HCT116 (cell line): ENCODE measurements around the gene ZC3H12C. TPM values are rescaled to one million over a fixed set of nuclear protein-coding genes. Genes with fewer than 3 reads are reported as not detected.

ENCODE experiments used
- ATAC-seq: fragments of 200-7000 bp; cut with Tn5 transposase; 2 replicates; pipeline ENCODE4 v1.9.1; 2020; ENCODE audit warnings: mild to moderate bottlenecking, moderate library complexity
- BruUV-seq: library from RNA; stranded (reverse); fragments of 400-500 nt; replicated peaks from 2 replicates; lab custom pipeline; 2021; lab: Mats Ljungman, UMichigan
- CTCF ChIA-PET: fragments of 300-600 bp; sonication (Branson Sonifier 250); formaldehyde crosslinking; loops from one replicate; lab custom pipeline; 2021; ENCODE audit warnings: antibody characterized with exemption; lab: Charles Lee
- POLR2A ChIA-PET: fragments of 300-600, 350-600 bp; sonication (Branson Sonifier 250); formaldehyde crosslinking; loops from one replicate; lab custom pipeline; 2021; ENCODE audit warnings: antibody characterized with exemption; lab: Charles Lee
- RAD21 ChIA-PET, 2 experiments: fragments of 300-600 bp; sonication (Branson Sonifier 250); formaldehyde crosslinking; loops; one replicate each; lab custom pipeline; 2023; ENCODE audit warnings: low total read pairs in 2 of 2; ENCODE audit not compliant: uncharacterized antibody in 2 of 2, unreplicated experiment in 2 of 2, low non-redundant PET in 1 of 2; lab: Charles Lee
- DNase-seq: peaks from one replicate; pipeline ENCODE4 v3.0.0-alpha.2; 2010; ENCODE audit warnings: low read depth, low spot score
- H2AFZ ChIP-seq: fragments of 200-600 bp; shearing (Covaris generic), sonication (generic); 2 replicates; pipeline ENCODE4 v1.6.1; 2017; ENCODE audit warnings: low read depth, mixed run types, mixed read lengths, antibody characterized with exemption, low read length; ENCODE audit not compliant: poor library complexity, severe bottlenecking
- H3K27ac ChIP-seq: 2 replicates; pipeline ENCODE4 v1.5.1; 2012; ENCODE audit warnings: low read depth, low read length
- H3K27me3 ChIP-seq: fragments of 200-600 bp; sonication (generic); 2 replicates; pipeline ENCODE4 v1.6.1; 2016; ENCODE audit warnings: mixed run types, low read length, mixed read lengths; ENCODE audit not compliant: insufficient read depth
- H3K36me3 ChIP-seq, 2 experiments: fragments of 200-500 bp in 1 of 2; fragments of 200-600 bp in 1 of 2; sonication (Bioruptor generic) in 1 of 2; sonication (generic) in 1 of 2; 2 replicates each; pipeline versions ENCODE4 v1.5.1 to v1.6.1; 2014 to 2016; ENCODE audit warnings: low read length in 2 of 2, inconsistent platforms in 1 of 2, mixed read lengths in 1 of 2, mixed run types in 1 of 2; ENCODE audit not compliant: insufficient read depth in 2 of 2, control insufficient read depth in 1 of 2
- H3K4me1 ChIP-seq, 2 experiments: fragments of 200-600 bp in 1 of 2; sonication (generic) in 1 of 2; 2 replicates each; pipeline versions ENCODE4 v1.5.1 to v1.6.1; 2012 to 2017; ENCODE audit warnings: low read length in 2 of 2, inconsistent platforms in 1 of 2, mild to moderate bottlenecking in 1 of 2, mixed read lengths in 1 of 2, mixed run types in 1 of 2, moderate library complexity in 1 of 2; ENCODE audit not compliant: insufficient read depth in 2 of 2, control insufficient read depth in 1 of 2
- H3K4me2 ChIP-seq: fragments of 200-600 bp; sonication (generic); 2 replicates; pipeline ENCODE4 v1.6.1; 2017; ENCODE audit warnings: mixed run types, low read length, mixed read lengths
- H3K4me3 ChIP-seq, 2 experiments: fragments of 200-600 bp in 1 of 2; sonication (generic) in 1 of 2; replicated peaks in 1 of 2; 2 replicates each; pipeline ENCODE4 v1.5.1; 2011 to 2016; ENCODE audit warnings: low read length in 2 of 2, control low read depth in 1 of 2, low read depth in 1 of 2, mild to moderate bottlenecking in 1 of 2, mixed read lengths in 1 of 2, mixed run types in 1 of 2
- H3K79me2 ChIP-seq: fragments of 200-600 bp; sonication (generic); 2 replicates; pipeline ENCODE4 v1.6.1; 2017; ENCODE audit warnings: mild to moderate bottlenecking, mixed run types, low read length, moderate library complexity, mixed read lengths; ENCODE audit not compliant: insufficient read depth
- H3K9ac ChIP-seq: fragments of 200-600 bp; sonication (generic); 2 replicates; pipeline ENCODE4 v1.6.1; 2016; ENCODE audit warnings: low read length, mixed read lengths
- H3K9me2 ChIP-seq: fragments of 200-600 bp; sonication (generic), shearing (Covaris generic); 2 replicates; pipeline ENCODE4 v1.6.1; 2017; ENCODE audit warnings: mixed run types, mild to moderate bottlenecking, moderate library complexity; ENCODE audit not compliant: insufficient read depth
- H3K9me3 ChIP-seq, 2 experiments: fragments of 200-500 bp in 1 of 2; fragments of 200-600 bp in 1 of 2; sonication (Bioruptor generic) in 1 of 2; sonication (generic) in 1 of 2; 2 replicates each; pipeline ENCODE4 v1.6.1; 2014 to 2017; ENCODE audit warnings: low read length in 2 of 2, mixed read lengths in 2 of 2, inconsistent platforms in 1 of 2, low read depth in 1 of 2, mild to moderate bottlenecking in 1 of 2, mixed run types in 1 of 2, moderate library complexity in 1 of 2; ENCODE audit not compliant: control insufficient read depth in 1 of 2, insufficient read depth in 1 of 2
- H4K20me1 ChIP-seq: fragments of 200-600 bp; sonication (generic), shearing (Covaris generic); 2 replicates; pipeline ENCODE4 v1.6.1; 2017; ENCODE audit warnings: mixed run types, mild to moderate bottlenecking, moderate library complexity; ENCODE audit not compliant: insufficient read depth
- CTCF ChIP-seq, 3 experiments: fragments of 200-600 bp in 1 of 3; sonication (generic) in 1 of 3; IDR thresholded peaks in 2 of 3; conservative IDR thresholded peaks in 1 of 3; 2 replicates each; pipeline ENCODE4 v1.5.1; 2012 to 2017; ENCODE audit warnings: low read depth in 2 of 3, low read length in 2 of 3, antibody characterized with exemption in 1 of 3, borderline replicate concordance in 1 of 3, control low read depth in 1 of 3, mild to moderate bottlenecking in 1 of 3, mixed read lengths in 1 of 3, mixed run types in 1 of 3, moderate library complexity in 1 of 3; ENCODE audit not compliant: insufficient read depth in 1 of 3
- SRF ChIP-seq: IDR thresholded peaks from 2 replicates; pipeline ENCODE4 v1.6.1; 2012; ENCODE audit warnings: low read depth
- ZBTB33 ChIP-seq: IDR thresholded peaks from 2 replicates; pipeline ENCODE4 v1.6.1; 2011; ENCODE audit warnings: mild to moderate bottlenecking, low read length, moderate library complexity; ENCODE audit not compliant: insufficient replicate concordance; ENCODE audit errors: extremely low read depth
- intact Hi-C: fragments of 100-400 bp; cut with micrococcal nuclease; formaldehyde crosslinking; loops from 2 replicates; pipeline ENCODE4 v1.10.0; 2022
- total RNA-seq: library from RNA; stranded (reverse); gene quantifications from one replicate; pipeline ENCODE4 v1.2.1, GENCODE V29; 2021; ENCODE audit not compliant: unreplicated experiment

The ZC3H12C gene
- total RNA-seq, 1 experiment from 2014 or later: 10.2 TPM

- CTCF ChIA-PET: interaction anchor here (1.5 to 4.6 kb wide), 2 partner anchors 178 to 234 kb away, joined by 4 to 42 read pairs; no protein-coding TSS in a partner anchor
- H3K9me3 ChIP-seq: no peaks in the 10 kb centered on the region
- no peak overlapping the region for H3K4me2 ChIP-seq
- H3K4me3 ChIP-seq: no peak overlapping the region
- H3K79me2 ChIP-seq: no peaks in the 10 kb centered on the region
- RAD21 ChIA-PET: no interaction called here
- intact Hi-C loops: loop anchor here (10.0 kb wide), 1 partner anchor 1235 kb away; no protein-coding TSS in a partner anchor
- ATAC-seq (no peak), DNase-seq (no peak)
- H3K27me3 ChIP-seq: no peaks in the 10 kb centered on the region
- no peaks in the 10 kb centered on the region for H3K36me3 ChIP-seq
- no TSS peak for BruUV-seq
- 0 out of 2 replicates have a peak, but pooled peaks cover 3% of the 10 kb centered on the region for H4K20me1 ChIP-seq
- no peak overlapping the region for H3K9ac ChIP-seq
- no peaks in the 10 kb centered on the region for H3K9me2 ChIP-seq
- POLR2A ChIA-PET: no interaction called here
- TF ChIP-seq CTCF (IDR thresholded peaks at IDR 0.05 in 2 of 3, conservative IDR thresholded peaks at IDR 0.05 in 1 of 3; ENCODE audit: borderline replicate concordance in 1 of 3, insufficient read depth in 1 of 3, low read depth in 2 of 3, low read length in 2 of 3) (no peak), SRF (no peak), ZBTB33 (no peak)
- no peak overlapping the region for H2AFZ ChIP-seq
- H3K27ac ChIP-seq: no peak overlapping the region
- peaks cover 34% of the 10 kb centered on the region in 2 experiments for H3K4me1 ChIP-seq
Measured at GRCh38 chr11:110199184-110199981, 106.2 kb downstream of the ZC3H12C start.
